Upper lobe of left lung (tissue), 6 donors: ENCODE data around the gene NAT14. TPM values are rescaled to one million over a fixed set of nuclear protein-coding genes. Genes with fewer than 3 reads are reported as not detected.

Source experiments
- ATAC-seq, 2 donors: fragments of 200-7000 bp; cut with Tn5 transposase; one replicate each; pipeline ENCODE4 v1.9.1; 2022; ENCODE audit warnings: mild to moderate bottlenecking in 2 of 2, moderate library complexity in 2 of 2; ENCODE audit not compliant: low FRiP score in 2 of 2
- DNase-seq, 2 donors: peaks; one replicate each; pipeline ENCODE4 v3.0.0-alpha.2; 2019 to 2020
- H3K27ac ChIP-seq, 4 donors: fragments of 200-600 bp; sonication (generic); one replicate each; pipeline ENCODE4 v1.5.1; 2016 to 2019
- H3K27me3 ChIP-seq, 4 donors: fragments of 200-600 bp; sonication (generic); one replicate each; pipeline ENCODE4 v1.5.1; 2017 to 2019
- H3K36me3 ChIP-seq, 4 donors: fragments of 200-600 bp; sonication (generic); one replicate each; pipeline ENCODE4 v1.5.1; 2016 to 2019
- H3K4me1 ChIP-seq, 4 donors: fragments of 200-600 bp; sonication (generic); one replicate each; pipeline ENCODE4 v1.5.1; 2018 to 2019
- H3K4me3 ChIP-seq, 4 donors: fragments of 200-600 bp; sonication (generic); one replicate each; pipeline ENCODE4 v1.5.1; 2017 to 2019; ENCODE audit warnings: mild to moderate bottlenecking in 2 of 4, moderate library complexity in 1 of 4
- H3K9me3 ChIP-seq, 4 donors: fragments of 200-600 bp; sonication (generic); one replicate each; pipeline ENCODE4 v1.5.1; 2018 to 2019
- EP300 ChIP-seq, 4 donors: sonication (generic); formaldehyde crosslinking; IDR thresholded peaks; one replicate each; pipeline ENCODE4 v1.5.1; 2017; ENCODE audit warnings: antibody characterized with exemption in 4 of 4, control low read depth in 2 of 4
- POLR2A ChIP-seq, 4 donors: fragments of 450-650 bp; IDR thresholded peaks; one replicate each; pipeline ENCODE4 v1.5.1; 2016 to 2017; ENCODE audit warnings: antibody characterized with exemption in 4 of 4, mild to moderate bottlenecking in 2 of 4
- POLR2AphosphoS5 ChIP-seq, 2 donors: sonication (generic); formaldehyde crosslinking; IDR thresholded peaks; one replicate each; pipeline ENCODE4 v1.5.1; 2017; ENCODE audit warnings: antibody characterized with exemption in 2 of 2
- WGBS, 2 donors: methylation state at CpG; one replicate each; pipeline ENCODE4 v1.1.5; 2017 to 2018; 5-methylcytosine and 5-hydroxymethylcytosine counted together
- total RNA-seq, 6 donors: library from RNA; depleted of rRNA in 4 of 6; stranded (reverse); fragments of >200 nt in 4 of 6; gene quantifications; one replicate each; pipeline versions ENCODE4 v1.1.0 to v1.2.1, GENCODE V29; 2016 to 2021
- TF ChIP-seq, protein P1 (sequence below), 6 experiments: fragments of 450-650 bp in 4 of 6; fragments of 200-600 bp in 2 of 6; sonication (generic) in 2 of 6; IDR thresholded peaks; one replicate each; pipeline ENCODE4 v1.5.1; 2016 to 2019; ENCODE audit warnings: antibody characterized with exemption in 6 of 6
- donor health status: DM: no; HTN: no; CAD: no; lungs with moderate emphysema.
- donor health status: DM: no; HTN: yes; CAD: no; lungs with severe emphysema.

The NAT14 gene
- total RNA-seq, 6 donors from 2014 or later, result 13.1 to 19.2 (median 16.3) TPM

DNA sequence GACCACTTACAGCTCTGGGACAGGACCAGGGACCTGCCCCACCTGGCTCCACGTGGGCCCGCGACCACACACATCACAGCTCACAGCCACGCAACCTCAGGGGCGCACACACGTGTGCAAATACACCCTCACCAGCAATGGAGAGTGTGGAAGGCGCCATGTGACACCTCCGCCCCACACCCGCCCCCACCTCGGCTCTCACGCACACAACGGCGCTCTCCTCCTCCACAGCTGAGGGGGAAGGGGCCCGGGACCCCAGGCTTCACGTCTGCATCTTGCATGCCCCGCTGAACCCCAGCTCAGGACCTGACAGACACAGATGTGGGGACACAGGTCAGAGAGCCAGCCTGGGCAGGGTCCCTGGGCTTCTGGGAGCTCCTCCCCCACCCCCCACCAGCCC lies 35.5 kb upstream of the NAT14 start:
- no peak for ATAC-seq
- Histone ChIP-seq H3K4me1 (peaks cover 15 to 22% (median 20%) of the 10 kb centered on the region in 4 donors), H3K36me3 (peaks cover 0 to 7% (median 0%) of the 10 kb centered on the region in 4 donors), H3K27ac (no peak overlapping the region), H3K27me3 (peaks cover 7 to 28% (median 20%) of the 10 kb centered on the region in 4 donors), H3K9me3 (no peaks in the 10 kb centered on the region), H3K4me3 (no peak overlapping the region)
- DNase-seq, result no peak
- TF ChIP-seq EP300 (IDR thresholded peaks at IDR 0.05) (no peak), POLR2A (IDR thresholded peaks at IDR 0.05) (no peak), POLR2AphosphoS5 (IDR thresholded peaks at IDR 0.05) (no peak)
- TF ChIP-seq, protein P1, sequence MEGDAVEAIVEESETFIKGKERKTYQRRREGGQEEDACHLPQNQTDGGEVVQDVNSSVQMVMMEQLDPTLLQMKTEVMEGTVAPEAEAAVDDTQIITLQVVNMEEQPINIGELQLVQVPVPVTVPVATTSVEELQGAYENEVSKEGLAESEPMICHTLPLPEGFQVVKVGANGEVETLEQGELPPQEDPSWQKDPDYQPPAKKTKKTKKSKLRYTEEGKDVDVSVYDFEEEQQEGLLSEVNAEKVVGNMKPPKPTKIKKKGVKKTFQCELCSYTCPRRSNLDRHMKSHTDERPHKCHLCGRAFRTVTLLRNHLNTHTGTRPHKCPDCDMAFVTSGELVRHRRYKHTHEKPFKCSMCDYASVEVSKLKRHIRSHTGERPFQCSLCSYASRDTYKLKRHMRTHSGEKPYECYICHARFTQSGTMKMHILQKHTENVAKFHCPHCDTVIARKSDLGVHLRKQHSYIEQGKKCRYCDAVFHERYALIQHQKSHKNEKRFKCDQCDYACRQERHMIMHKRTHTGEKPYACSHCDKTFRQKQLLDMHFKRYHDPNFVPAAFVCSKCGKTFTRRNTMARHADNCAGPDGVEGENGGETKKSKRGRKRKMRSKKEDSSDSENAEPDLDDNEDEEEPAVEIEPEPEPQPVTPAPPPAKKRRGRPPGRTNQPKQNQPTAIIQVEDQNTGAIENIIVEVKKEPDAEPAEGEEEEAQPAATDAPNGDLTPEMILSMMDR (IDR thresholded peaks at IDR 0.05), result no peak
- WGBS, 2 donors, result 38 to 40% methylated on average over 5 to 16 of the region's 16 CpGs

DNA sequence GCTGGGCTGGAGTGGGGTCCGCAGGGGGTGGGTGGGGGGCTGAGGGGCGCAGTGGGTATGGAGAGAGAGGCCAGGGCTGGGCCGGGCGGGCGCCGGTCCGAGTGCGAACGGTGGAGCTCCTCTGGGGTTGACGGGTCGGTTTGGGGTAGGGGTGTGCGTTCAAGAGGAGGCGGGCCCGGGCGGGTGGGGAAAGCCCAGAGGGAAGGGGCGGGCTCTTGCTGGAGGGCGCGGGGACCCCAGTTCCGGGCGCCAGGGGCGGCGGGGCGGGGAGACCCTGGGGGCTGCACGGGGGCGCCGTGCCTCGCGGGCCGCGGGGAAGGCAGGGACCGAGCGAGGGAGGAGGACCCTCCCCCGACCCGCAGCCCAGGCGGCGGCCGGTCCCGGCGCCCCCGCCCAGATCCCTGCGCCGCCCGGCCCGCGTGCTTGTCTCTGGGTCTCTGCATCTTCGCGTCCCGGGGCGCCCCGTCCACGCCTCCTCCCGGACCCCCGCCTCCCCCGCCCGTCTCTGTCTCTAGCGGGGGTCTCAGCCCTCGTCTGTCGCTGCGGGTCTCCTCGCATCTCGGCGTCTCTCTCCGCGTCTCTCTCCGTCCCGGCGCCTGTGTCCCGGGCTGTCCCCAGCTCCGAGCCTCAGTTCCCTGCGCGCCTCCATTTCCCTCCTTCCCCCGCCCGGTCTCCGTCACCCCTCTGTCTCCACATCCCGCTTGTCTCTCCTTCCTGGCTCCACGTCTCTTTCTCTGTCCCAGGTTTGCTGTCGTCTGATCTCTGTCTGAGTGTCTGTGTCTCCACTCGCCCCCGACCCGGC lies 33.6 kb upstream of the NAT14 start:
- WGBS, 2 donors, result 1 to 3% methylated on average over 23 to 34 of the region's 80 CpGs
- Histone ChIP-seq H3K9me3 (no peaks in the 10 kb centered on the region), H3K27ac (no peak overlapping the region), H3K4me3 (peak overlapping the region in 2 of 4 donors; percentile 10 to 21), H3K27me3 (peaks cover 7 to 27% (median 16%) of the 10 kb centered on the region in 4 donors), H3K4me1 (peaks cover 15 to 22% (median 20%) of the 10 kb centered on the region in 4 donors), H3K36me3 (peaks cover 0 to 20% (median 9%) of the 10 kb centered on the region in 4 donors)
- TF ChIP-seq, protein P1 (IDR thresholded peaks at IDR 0.05), result no peak
- TF ChIP-seq POLR2AphosphoS5 (IDR thresholded peaks at IDR 0.05), result no peak
- no peak for TF ChIP-seq EP300 (IDR thresholded peaks at IDR 0.05)
- no peak for TF ChIP-seq POLR2A (IDR thresholded peaks at IDR 0.05)
- peak in 1 of 2 donors; percentile 8 for ATAC-seq
- DNase-seq, result peak in 1 of 2 donors; percentile 85

DNA sequence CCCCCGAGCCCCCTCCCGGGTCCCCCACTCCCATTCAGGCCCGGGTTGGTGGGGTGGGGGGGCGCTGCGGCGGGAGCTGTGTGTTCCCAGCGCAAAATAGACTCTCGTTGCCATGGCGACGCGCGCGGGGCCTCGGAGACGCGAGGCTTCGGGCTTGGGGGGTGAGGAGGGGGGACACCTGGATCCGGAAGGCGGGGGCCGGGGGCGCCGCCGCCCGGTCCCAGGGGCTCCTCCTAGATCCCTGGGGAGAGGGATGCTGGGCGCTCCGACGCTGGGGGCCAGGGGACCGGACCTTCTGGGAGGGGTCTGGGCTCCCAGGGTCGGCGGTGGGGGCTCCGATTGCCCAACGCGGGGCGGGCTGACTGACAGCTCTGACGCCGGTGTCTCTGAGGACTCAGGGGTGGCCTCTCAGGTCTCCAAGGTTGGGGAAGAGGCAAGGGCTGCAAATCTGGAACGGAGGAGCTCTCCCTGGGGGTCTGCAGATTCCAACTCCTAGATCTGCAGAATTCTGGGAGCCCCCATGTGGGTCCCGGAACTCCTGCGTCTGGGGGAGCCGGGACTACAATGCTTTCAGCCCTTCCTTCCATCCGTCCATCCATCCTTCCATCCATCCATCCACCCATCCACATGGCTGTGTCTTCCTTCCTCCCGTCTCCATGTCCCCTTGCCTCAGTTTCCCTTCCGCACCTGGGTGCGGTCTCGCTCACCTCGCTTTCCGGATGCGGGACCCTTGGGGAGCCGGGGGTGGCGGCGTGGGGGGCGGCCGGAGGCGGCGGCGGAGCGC lies 32.8 kb upstream of the NAT14 start:
- peaks cover 7 to 27% (median 16%) of the 10 kb centered on the region in 4 donors for H3K27me3 ChIP-seq
- H3K36me3 ChIP-seq, result peaks cover 0 to 20% (median 9%) of the 10 kb centered on the region in 4 donors
- no peaks in the 10 kb centered on the region for H3K9me3 ChIP-seq
- ATAC-seq, result no peak
- WGBS, 2 donors, result 6 to 12% methylated on average over 22 to 47 of the region's 57 CpGs
- peaks cover 15 to 22% (median 20%) of the 10 kb centered on the region in 4 donors for H3K4me1 ChIP-seq
- TF ChIP-seq, protein P1 (IDR thresholded peaks at IDR 0.05), result no peak
- TF ChIP-seq POLR2A (IDR thresholded peaks at IDR 0.05) (no peak), EP300 (IDR thresholded peaks at IDR 0.05) (no peak), POLR2AphosphoS5 (IDR thresholded peaks at IDR 0.05) (no peak)
- DNase-seq, result peak in 1 of 2 donors; percentile 85
- no peak overlapping the region for H3K27ac ChIP-seq
- peak overlapping the region in 3 of 4 donors; percentile 7 to 21 (median 10) for H3K4me3 ChIP-seq

DNA sequence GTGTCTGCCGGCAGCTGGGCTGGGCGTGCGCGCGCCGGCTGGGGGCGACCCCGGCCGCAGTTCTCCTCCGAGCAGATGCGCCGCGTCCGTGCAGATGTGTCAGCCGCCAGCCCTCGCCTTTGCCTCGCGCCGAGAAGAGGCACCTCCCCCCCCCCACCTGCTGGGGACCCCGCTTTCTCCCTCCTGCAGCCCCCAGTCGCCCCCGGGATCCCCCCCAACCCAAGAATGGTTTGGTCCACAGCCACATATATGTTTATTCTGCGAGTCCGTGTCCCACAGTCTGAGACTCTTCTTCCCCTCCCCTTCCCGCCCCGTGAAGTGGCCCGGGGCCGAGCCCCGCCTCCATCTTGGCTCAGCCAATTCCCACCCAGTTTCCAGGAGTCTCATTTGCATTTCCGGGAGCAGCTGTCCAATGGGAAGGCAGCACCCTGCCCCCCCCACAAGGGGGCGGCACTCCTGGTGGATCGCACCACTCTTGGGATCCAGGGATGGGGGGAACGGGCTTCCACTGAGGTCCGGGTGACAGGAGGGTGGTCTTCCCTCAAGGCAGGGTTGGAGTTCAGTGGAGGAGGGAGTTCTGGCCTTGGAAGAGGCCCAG lies 32.1 kb upstream of the NAT14 start:
- 30 to 34% methylated on average over 14 to 23 of the region's 34 CpGs for WGBS, 2 donors
- peak in 1 of 2 donors; percentile 91 for DNase-seq
- H3K27me3 ChIP-seq, result peaks cover 7 to 27% (median 16%) of the 10 kb centered on the region in 4 donors
- peak overlapping the region in 2 of 4 donors; percentile 7 to 21 for H3K4me3 ChIP-seq
- peaks cover 0 to 20% (median 9%) of the 10 kb centered on the region in 4 donors for H3K36me3 ChIP-seq
- no peak overlapping the region for H3K27ac ChIP-seq
- TF ChIP-seq POLR2AphosphoS5 (IDR thresholded peaks at IDR 0.05) (no peak), EP300 (IDR thresholded peaks at IDR 0.05) (no peak), POLR2A (IDR thresholded peaks at IDR 0.05) (no peak)
- TF ChIP-seq, protein P1 (IDR thresholded peaks at IDR 0.05), result no peak
- H3K4me1 ChIP-seq, result peaks cover 15 to 22% (median 20%) of the 10 kb centered on the region in 4 donors
- H3K9me3 ChIP-seq, result no peaks in the 10 kb centered on the region
- ATAC-seq, result peak; percentile 65 to 73
